HG02973 (cell line): ENCODE measurements around the gene TSPO2.
"Not testable (repeated sequence)": the region's sequence is repeated elsewhere in the genome, so short reads cannot be mapped to it uniquely, and the experiment has no call there.

Source experiments
- ATAC-seq: cut with Tn5 transposase; IDR thresholded peaks from one replicate; pipeline ENCODE4 v1.9.1; 2021; ENCODE audit warnings: moderate library complexity; ENCODE audit not compliant: unreplicated experiment

The TSPO2 gene

DNA sequence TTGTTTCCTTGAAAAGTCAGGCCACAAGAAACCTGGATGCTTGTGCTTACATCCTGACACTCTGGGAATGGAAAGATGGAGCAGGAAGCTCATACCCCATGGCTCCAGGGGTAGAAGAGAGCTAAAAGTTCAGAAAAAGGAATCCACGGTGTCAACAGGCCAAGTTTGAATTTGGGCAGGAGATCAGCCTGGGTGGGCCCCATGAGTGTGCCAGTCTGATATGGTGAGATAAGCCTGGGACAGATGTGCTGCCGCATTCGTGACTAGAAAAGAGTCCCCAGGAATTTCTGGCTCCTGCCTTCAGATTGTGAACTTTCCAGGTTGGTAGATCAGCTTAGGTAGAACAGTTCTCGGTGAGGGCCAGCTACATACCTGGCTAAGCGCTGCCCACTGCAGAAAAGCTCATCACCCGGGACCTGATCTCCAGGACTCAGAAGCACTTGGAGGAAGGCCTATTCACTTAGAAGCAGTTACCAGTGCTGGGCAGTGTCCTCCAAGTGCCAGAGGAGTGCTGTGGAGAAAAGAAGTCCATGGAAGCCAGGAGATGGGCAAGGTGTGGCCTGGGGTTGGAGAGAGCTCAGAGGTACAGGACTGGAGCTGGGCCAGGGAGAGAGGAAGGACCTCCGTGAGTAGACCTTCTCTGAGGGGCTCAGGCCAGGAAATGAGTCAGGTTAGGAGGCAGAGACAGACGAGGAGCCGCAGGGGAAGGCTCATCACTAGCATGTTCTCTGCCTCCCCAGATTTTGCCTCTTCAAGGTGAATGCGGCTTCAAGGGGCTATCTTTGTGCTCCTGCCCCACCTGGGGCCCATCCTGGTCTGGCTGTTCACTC, at the start of gene TSPO2:
Gene TSPO2 (plus strand): TSS at position 242 of the 830 bp plus-strand sequence. CDS start 519 bp downstream, at position 761.
- ATAC-seq: no peak

- ATAC-seq: no peak
These were observed 49.5 kb upstream of the TSPO2 start for GRCh38 chr6:40992746-40993145.

DNA sequence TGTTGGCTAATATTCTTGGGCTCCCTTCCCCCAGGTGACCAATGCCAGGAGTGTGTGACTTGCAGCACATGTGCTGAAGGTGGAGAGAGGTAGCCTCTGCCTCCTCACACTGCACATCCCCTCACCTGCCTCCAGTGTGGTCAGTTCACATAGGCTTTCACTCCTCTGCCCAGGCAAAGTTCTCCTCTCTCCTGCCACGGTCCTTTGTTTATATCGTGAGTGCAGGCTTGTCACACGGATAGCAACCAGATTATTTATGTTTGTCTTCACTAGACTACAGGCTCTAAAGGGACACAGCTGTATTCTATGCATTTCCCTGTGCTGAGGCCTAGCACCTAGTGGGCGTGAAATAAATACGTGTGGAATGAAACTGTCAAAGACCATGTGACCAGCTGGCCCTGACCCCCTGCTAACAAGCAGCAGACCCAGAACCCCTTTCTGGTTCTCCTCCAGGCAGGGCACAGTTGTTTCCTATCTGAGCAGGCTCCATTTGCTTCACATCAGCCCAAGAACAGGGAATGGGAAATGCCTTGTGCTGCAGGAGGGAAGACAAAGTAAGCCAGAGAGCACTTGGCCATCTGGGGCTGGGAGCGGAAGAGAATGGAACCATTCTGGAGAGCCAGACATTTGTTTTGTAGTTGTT, 45.6 kb upstream of the TSPO2 start:
- ATAC-seq: no peak

DNA sequence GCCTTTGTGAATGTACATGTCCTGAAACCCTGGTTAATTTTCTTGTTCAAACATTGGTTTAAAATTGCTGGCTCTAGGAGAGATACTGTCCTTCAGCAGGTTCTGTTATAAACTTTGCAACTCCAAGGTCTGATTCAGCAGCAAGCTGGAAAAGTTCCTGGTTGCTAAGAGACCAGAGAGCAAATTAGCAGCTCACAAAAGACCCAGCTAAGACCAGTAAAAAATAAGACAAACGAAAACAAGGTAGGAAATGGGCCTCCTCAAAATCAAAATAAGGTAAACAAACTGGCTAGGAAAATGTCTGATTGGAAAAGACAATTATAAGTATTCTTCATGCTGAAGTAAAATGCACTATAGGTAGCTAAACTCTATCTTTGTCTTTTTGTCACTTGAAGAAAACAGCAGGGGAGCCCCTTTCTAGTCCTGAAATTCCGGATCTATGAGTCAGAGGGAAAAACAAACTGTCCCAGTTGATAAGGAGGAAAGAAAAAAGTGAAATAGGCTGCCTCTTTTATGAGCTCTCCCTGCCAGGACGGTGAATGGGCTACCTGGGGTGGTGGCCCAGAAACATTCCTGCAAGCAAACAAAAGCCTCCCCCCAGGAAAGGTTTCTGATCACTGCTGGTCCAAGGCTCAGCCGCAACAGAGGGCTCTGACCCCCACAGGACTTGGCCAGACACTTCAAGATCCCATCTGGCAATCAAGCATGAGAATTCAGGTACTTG, 44.9 kb upstream of the TSPO2 start:
- ATAC-seq: no peak

GRCh38 chr6:40998661-40999060, 43.6 kb upstream of the TSPO2 start:
- ATAC-seq: no peak

- ATAC-seq: no peak
These were observed 42.7 kb upstream of the TSPO2 start for GRCh38 chr6:40999569-40999968.

GRCh38 chr6:41000248-41000647, 42.0 kb upstream of the TSPO2 start:
- ATAC-seq: no peak

GRCh38 chr6:41002168-41002567, 40.1 kb upstream of the TSPO2 start:
- ATAC-seq: no peak

DNA sequence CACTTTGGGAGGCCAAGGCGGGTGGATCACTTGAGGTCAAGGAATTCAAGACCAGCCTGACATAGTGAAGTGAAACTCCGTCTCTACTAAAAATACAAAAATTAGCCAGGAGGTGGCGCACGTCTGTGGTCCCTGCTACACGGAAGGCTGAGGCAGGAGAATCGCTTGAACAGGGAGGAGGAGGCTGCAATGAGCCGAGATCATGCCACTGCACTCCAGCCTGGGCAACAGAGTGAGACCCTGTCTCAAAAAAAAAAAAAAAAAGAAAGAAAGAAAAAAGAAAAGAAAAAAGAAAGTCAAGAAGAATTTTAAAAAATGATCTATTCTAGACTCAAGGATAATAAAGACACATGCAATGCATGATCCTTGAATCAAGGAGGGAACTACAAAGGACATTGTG, 36.0 kb upstream of the TSPO2 start:
- not testable (repeated sequence) for ATAC-seq

- not testable (repeated sequence) for ATAC-seq
These were observed 35.3 kb upstream of the TSPO2 start for GRCh38 chr6:41006980-41007379.

- no peak for ATAC-seq
These were observed 34.3 kb upstream of the TSPO2 start for GRCh38 chr6:41008011-41008410.

GRCh38 chr6:41009669-41010068, 32.6 kb upstream of the TSPO2 start:
- ATAC-seq: no peak

GRCh38 chr6:41011673-41012072, 30.6 kb upstream of the TSPO2 start:
- ATAC-seq: no peak

GRCh38 chr6:41013466-41014153, 28.7 kb upstream of the TSPO2 start:
- ATAC-seq: no peak

DNA sequence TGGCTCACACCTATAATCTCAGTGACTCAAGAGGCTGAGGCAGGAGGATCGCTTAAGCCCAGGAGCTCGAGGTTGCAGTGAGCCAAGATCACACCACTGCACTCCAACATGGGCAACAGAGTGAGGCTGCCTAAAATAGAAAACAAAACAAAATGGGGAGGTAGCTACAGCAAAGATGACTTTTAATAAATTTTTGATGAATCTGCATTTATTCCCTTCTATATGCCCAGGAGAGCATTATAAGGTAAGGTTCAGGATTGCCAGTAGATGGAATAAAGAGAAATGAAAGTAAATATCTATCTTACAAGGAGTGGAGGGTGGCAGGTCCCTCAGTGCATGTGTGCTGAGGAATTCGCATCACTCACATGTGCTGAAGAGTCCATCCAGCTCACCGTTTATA, 27.5 kb upstream of the TSPO2 start:
- ATAC-seq: no peak

GRCh38 chr6:41015860-41016259, 26.4 kb upstream of the TSPO2 start:
- ATAC-seq: not testable (repeated sequence)

- no peak for ATAC-seq
These were observed 24.6 kb upstream of the TSPO2 start for GRCh38 chr6:41017663-41018062.

DNA sequence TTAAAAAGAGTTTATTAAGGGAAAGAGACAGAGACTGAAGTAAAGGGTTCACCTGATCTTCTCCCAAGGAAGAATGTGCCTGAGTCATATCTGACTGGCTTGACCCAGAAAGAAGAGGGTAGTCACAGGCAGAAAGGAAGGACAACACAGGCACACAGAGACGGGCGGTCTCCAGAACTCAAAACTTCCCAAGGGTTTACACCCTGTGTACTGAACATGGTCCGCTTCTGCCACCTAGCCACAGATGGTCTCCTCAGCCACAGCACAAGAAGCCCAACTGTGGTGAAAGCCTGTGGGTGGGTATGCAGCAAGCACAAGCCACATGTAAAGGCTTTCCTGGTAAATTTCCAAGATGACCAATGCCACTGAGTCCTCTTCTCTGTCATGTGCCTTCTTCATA, 20.4 kb upstream of the TSPO2 start:
- no peak for ATAC-seq

DNA sequence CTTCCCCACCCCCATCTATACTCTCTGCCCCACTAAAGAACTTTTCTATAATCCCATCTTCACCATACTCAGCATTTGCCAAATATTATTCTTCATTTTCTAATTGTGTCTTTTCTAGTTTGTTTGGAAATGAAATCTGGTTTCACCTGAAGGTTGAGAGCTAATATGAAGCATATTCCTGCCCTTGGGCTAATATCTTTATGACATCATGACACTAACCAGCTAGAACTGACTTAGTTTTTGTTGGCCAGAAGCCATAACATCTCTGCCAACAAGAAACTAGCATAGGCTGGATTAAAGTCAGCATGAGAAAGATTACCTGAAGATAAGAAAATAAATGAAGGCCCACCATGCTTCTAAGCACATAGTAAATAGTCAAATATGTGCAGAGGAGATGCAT, 20.0 kb upstream of the TSPO2 start:
- ATAC-seq: no peak

DNA sequence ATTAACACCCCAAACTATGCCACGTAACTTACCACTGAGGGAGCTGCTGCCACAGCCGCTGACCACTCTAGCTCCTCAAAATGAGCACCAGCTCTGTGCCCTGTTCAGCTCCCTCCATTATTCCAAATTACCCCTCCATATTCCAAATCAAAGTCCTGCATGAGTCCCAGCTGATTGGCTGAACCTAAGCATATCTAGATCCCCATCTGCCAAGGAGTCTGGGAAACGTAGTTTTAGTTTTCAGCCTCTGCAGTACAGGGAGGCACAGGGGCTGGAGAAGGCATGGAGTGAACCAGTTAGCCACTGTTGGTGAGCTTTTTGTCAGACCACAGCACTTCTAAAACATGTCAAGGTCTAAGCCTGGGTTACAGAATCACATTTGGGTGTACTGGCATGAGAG, 19.2 kb upstream of the TSPO2 start:
- no peak for ATAC-seq

DNA sequence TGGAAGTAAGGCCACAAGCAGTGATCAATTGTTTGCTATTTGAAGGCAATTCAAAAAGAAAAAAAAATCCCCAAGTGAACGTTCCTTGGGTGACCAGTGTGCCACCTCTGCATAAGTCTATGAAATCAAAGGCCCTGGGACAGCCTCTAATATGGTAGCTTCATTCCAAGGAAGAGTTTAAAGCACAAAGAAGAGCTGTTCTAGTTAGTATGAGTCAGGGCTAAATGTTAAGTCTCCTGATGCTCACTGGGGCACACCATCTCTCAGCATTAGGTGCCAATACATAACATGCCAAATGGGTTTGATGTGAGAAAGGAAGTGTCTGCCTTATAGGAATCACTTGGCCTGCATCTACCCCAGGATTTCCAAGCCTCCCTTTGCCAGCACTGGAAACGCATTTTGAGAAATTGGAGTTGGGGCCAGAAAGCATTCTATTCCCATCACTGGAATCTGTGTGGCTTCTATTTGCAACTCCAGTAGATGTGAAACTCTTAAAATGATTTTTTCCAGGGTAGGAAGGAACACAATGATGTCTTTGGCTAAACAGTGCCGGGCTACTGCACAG, 16.2 kb upstream of the TSPO2 start:
- ATAC-seq: no peak
